HEK293 (cell line): ENCODE measurements around the gene ALDH1B1.

Experiments used
- CTCF ChIA-PET: fragments of 350-600 bp; formaldehyde crosslinking; extraction: SDS; loops from one replicate; lab custom pipeline; 2021; ENCODE audit warnings: antibody characterized with exemption; lab: Yijun Ruan, JAX
- POLR2A ChIA-PET: fragments of 300-600 bp; formaldehyde crosslinking; extraction: SDS; loops from one replicate; lab custom pipeline; 2020; ENCODE audit warnings: antibody characterized with exemption, inconsistent platforms; lab: Yijun Ruan, JAX
- H3K27ac ChIP-seq: fragments of 200-500 bp; sonication (Bioruptor generic); 2 replicates; pipeline ENCODE4 v1.5.1; 2014; ENCODE audit warnings: low read depth, low read length, control low read depth, inconsistent platforms; ENCODE audit errors: extremely low read depth
- H3K36me3 ChIP-seq, 2 experiments: fragments of 200-500 bp in 1 of 2; sonication (Bioruptor generic) in 1 of 2; 1 replicate in 1 of 2; 2 replicates in 1 of 2; pipeline ENCODE4 v1.5.1; 2014 to 2017; ENCODE audit warnings: inconsistent platforms in 2 of 2, low read length in 2 of 2; ENCODE audit not compliant: control insufficient read depth in 2 of 2, insufficient read depth in 1 of 2
- H3K4me1 ChIP-seq: fragments of 200-500 bp; sonication (Bioruptor generic); 2 replicates; pipeline ENCODE4 v1.5.1; 2014; ENCODE audit warnings: mild to moderate bottlenecking, low read length, inconsistent platforms; ENCODE audit not compliant: control insufficient read depth, insufficient read depth
- H3K4me3 ChIP-seq: 2 replicates; pipeline ENCODE4 v1.5.1; 2011; ENCODE audit warnings: low read depth, mild to moderate bottlenecking, control low read depth, low read length, moderate library complexity
- H3K9me3 ChIP-seq: fragments of 200-500 bp; sonication (Bioruptor generic); 2 replicates; pipeline ENCODE4 v1.5.1; 2014; ENCODE audit warnings: low read depth, low read length, inconsistent platforms; ENCODE audit not compliant: control insufficient read depth, insufficient read depth
- GLIS1 ChIP-seq: fragments of 450-650 bp; formaldehyde crosslinking; IDR thresholded peaks from 2 replicates; pipeline ENCODE4 v1.5.1; 2016; ENCODE audit warnings: missing biosample characterization, missing genetic modification characterization
- HOXA7 ChIP-seq: sonication (generic); formaldehyde crosslinking; IDR thresholded peaks from 2 replicates; pipeline ENCODE4 v1.8.1; 2022; ENCODE audit warnings: missing genetic modification reagents, borderline replicate concordance
- HOXD13 ChIP-seq: sonication (generic); formaldehyde crosslinking; IDR thresholded peaks from 2 replicates; pipeline ENCODE4 v1.8.0; 2022; ENCODE audit warnings: missing genetic modification reagents, borderline replicate concordance
- KLF16 ChIP-seq: fragments of 450-650 bp; formaldehyde crosslinking; IDR thresholded peaks from 2 replicates; pipeline ENCODE4 v1.5.1; 2017; ENCODE audit warnings: missing biosample characterization, missing genetic modification characterization
- OSR2 ChIP-seq: fragments of 450-650 bp; formaldehyde crosslinking; IDR thresholded peaks from 2 replicates; pipeline ENCODE4 v1.5.1; 2016; ENCODE audit warnings: missing biosample characterization, missing genetic modification characterization
- SALL2 ChIP-seq: fragments of 450-650 bp; formaldehyde crosslinking; IDR thresholded peaks from 2 replicates; pipeline ENCODE4 v1.5.0; 2017; ENCODE audit warnings: missing biosample characterization, mild to moderate bottlenecking, missing genetic modification characterization, borderline replicate concordance
- ZBTB11 ChIP-seq: fragments of 450-650 bp; formaldehyde crosslinking; conservative IDR thresholded peaks from 2 replicates; pipeline ENCODE4 v1.5.1; 2016; ENCODE audit warnings: low read depth, missing biosample characterization, missing genetic modification characterization
- ZBTB20 ChIP-seq: fragments of 450-650 bp; formaldehyde crosslinking; IDR thresholded peaks from 2 replicates; pipeline ENCODE4 v1.5.1; 2016; ENCODE audit warnings: missing biosample characterization, missing genetic modification characterization
- ZBTB21 ChIP-seq: fragments of 450-650 bp; formaldehyde crosslinking; IDR thresholded peaks from 2 replicates; pipeline ENCODE4 v1.5.1; 2017; ENCODE audit warnings: missing biosample characterization, missing genetic modification characterization
- ZFP41 ChIP-seq: fragments of 450-650 bp; formaldehyde crosslinking; IDR thresholded peaks from 2 replicates; pipeline ENCODE4 v1.5.1; 2016; ENCODE audit warnings: missing biosample characterization, missing genetic modification characterization, borderline replicate concordance
- ZNF114 ChIP-seq: fragments of 450-650 bp; formaldehyde crosslinking; IDR thresholded peaks from 2 replicates; pipeline ENCODE4 v1.5.0; 2017; ENCODE audit warnings: missing biosample characterization, missing genetic modification characterization
- ZNF148 ChIP-seq: fragments of 450-650 bp; formaldehyde crosslinking; IDR thresholded peaks from 2 replicates; pipeline ENCODE4 v1.5.0; 2017; ENCODE audit warnings: missing biosample characterization, missing genetic modification characterization, borderline replicate concordance
- ZNF280C ChIP-seq: fragments of 450-650 bp; formaldehyde crosslinking; IDR thresholded peaks from 2 replicates; pipeline ENCODE4 v1.5.1; 2016; ENCODE audit warnings: missing biosample characterization, missing genetic modification characterization
- ZNF561 ChIP-seq: fragments of 450-650 bp; IDR thresholded peaks from 2 replicates; pipeline ENCODE4 v1.5.1; 2018; ENCODE audit warnings: missing biosample characterization, missing genetic modification characterization, borderline replicate concordance
- ZNF571 ChIP-seq: fragments of 450-650 bp; formaldehyde crosslinking; IDR thresholded peaks from 2 replicates; pipeline ENCODE4 v1.5.0; 2017; ENCODE audit warnings: missing biosample characterization, missing genetic modification characterization
- ZNF704 ChIP-seq: fragments of 450-650 bp; formaldehyde crosslinking; IDR thresholded peaks from 2 replicates; pipeline ENCODE4 v1.5.1; 2016; ENCODE audit warnings: missing biosample characterization, missing genetic modification characterization
- ZSCAN4 ChIP-seq: fragments of 450-650 bp; formaldehyde crosslinking; IDR thresholded peaks from 2 replicates; pipeline ENCODE4 v1.5.1; 2017; ENCODE audit warnings: missing biosample characterization, missing genetic modification characterization

Gene ALDH1B1

GRCh38 chr9:38386319-38386895 is 6.1 kb upstream of the ALDH1B1 start:
- Histone ChIP-seq H3K4me3 (no peak overlapping the region), H3K9me3 (no peaks in the 10 kb centered on the region), H3K27ac (no peak overlapping the region), H3K36me3 (no peaks in the 10 kb centered on the region), H3K4me1 (no peaks in the 10 kb centered on the region)
- ChIA-PET POLR2A (no interaction called here), CTCF (interaction anchor here (1.5 kb wide), 1 partner anchor 13 kb away, joined by 6 read pairs; no protein-coding TSS in a partner anchor)
- TF ChIP-seq ZNF280C (tag by site-specific recombination) (no peak), ZBTB11 (tag by site-specific recombination) (no peak), ZNF561 (no peak), ZNF148 (tag by site-specific recombination) (no peak), ZNF114 (tag by site-specific recombination) (no peak), KLF16 (no peak), OSR2 (no peak), ZNF704 (no peak), ZFP41 (tag by site-specific recombination) (no peak), ZNF571 (no peak), HOXA7 (no peak), HOXD13 (no peak), ZBTB21 (no peak), ZSCAN4 (no peak), ZBTB20 (tag by site-specific recombination) (no peak), SALL2 (tag by site-specific recombination) (no peak), GLIS1 (no peak)
